Amniotic epithelial cell (primary cell): ENCODE measurements around the gene DIS3L2.
"Not testable (repeated sequence)": the region's sequence is repeated elsewhere in the genome, so short reads cannot be mapped to it uniquely, and the experiment has no call there.

Source experiments
- DNase-seq: peaks from one replicate; pipeline ENCODE4 v3.0.0-alpha.2; 2010; ENCODE audit warnings: low read depth

DIS3L2 gene

DNA sequence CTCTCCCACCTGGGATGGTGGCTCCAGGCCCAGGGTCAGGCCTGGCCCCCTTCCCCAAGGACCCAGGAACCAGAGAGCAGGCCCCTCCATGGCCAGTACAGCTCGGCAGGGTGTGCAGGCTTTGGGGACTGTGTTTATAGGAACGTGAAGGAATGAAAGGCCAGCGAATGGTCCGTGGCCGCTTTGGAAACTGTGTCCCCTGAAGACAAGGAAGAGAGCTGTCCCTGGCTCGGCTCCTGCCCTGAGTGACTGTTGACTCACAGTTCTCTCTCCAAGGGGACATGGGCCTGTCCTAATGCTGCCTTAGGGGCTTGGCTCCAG lies 373.3 kb downstream of the DIS3L2 start:
- DNase-seq: not testable (repeated sequence)

DNA sequence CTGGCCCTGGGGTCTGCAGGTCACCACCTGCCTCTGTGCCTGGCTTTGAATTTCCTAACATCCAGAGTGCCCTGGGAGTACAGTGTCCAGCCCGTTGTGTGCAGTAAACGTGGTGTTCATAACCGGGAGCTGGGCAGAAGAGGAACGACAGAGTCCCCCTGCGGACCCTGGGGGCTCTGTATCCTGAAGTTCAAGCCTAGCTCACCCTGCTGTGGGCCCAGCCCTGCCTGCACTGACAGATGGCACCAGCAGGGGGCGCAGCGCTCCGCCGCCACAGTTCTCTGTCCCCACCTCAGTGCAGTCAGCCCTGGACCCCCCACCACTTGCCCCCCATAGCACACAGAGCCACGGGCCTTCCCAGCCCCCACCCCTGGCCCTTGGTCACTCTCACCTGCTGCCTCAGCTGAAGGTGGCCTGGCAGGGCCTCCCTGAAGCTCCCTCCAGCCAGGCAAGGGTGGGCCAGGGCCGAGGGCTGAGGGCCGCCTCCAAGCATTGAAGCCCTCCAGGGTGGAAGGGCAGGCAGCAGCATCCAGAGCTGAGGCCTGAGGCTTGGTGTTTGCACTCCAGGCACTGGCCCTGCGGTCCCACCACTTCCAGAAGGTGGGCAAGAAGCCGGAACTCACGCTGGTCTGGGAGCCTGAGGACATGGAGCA lies 373.8 kb downstream of the DIS3L2 start:
- not testable (repeated sequence) for DNase-seq

DNA sequence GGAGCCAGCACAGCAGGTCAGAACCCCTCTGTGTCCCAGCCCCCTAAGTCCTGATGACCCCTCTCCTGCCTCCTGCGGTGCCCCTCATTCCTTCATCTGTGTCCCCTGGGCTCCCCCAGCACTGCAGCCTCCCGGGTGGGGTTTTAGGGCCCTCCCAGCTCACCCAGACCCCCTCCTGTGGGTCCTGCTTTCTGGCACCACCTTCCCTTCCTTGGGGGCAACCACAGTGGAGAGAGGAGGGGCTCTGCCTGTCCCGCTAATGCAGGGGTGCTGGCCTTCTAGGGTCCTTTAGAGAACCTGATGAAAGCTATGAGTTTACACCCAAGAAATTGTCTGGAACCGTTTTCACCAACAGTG lies 374.3 kb downstream of the DIS3L2 start:
- DNase-seq: no peak

DNA sequence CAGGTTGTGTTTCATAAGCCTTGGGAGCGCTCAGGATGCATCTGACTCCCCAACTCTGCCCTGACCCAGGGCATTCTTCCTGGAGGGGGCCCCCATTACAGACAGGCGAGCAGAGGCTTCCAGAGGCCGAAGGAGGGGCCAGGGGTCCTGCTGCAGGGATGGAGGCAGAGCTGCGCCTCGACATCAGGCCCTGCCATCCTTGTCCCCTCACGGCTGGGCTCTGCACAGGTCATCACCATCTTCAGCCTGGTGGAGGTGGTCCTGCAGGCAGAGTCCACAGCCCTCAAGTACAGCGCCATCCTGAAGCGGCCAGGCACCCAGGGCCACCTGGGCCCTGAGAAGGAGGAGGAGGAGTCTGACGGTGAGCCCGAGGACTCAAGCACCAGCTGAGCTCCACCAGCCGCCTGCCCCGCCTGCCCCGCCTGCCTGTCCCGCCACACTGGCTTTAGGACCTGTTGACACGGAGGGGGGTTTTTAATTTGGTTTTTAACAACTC lies 374.8 kb downstream of the DIS3L2 start:
- no peak for DNase-seq

DNA sequence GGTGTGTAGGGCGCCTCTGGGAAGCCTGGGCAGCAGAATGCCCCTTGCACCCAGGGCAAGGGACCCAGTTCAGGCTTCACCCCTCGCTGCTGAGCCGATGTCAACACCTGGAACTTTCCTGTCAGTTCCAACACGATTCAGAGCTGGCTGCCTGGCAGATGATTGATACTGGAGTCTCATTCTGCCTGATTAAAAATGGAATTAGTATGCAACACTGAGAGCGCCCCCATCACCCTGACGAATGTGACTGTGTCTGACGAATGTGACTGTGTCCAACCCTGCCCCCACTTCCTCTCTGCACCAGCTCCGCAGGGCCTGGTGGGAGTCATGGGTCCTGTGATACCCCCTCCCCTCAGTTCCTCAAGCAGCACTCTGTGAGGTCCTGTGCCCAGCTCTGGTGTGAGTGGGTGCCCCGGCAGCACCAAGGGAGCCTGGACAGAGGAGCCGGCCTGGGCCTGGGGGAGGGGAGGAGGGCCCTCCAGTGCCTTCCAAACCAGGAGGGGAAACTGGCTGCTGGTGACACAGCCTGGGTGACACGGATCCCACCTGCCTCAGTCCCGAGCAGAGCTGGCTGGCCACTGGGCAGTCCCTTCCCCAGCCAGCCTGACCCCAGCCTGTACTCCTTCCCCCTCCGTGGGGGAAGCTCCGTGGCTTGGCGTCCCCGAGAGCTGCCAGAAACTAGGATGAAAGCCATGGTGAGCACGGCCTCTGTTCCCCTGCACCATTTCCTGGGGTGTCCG lies 375.6 kb downstream of the DIS3L2 start:
- no peak for DNase-seq

DNA sequence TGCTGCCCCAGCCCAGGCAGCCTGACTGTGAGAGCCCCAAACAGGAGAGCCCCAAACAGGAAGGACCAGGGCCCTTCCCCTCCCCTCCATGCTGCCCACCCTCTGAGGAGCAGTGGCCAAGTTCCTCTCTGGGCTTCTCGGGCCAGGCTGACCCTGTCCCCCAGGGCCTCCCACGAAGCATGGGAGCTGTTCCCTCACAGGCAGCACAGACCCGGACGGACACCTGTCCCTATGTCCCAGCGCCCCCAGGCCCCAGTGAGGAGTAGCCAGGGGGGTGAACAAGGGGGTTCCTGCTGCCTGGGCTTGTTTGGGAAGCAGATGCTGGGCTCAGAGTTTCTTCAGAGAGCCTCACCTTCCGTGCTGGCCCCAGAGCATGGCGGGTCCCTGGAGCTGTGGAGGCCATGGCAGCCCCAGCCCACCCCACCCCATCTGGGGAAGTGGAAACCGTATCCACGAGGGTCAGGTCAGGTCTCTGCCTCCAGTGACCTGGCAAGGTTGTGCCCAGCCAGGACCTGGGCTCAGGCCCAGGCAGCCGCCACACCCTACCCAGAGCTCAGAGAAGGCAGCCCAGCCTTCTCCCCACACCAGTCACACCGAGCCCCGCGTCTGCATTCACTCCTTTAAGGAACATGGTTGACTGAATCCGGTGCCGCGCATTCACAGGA lies 376.7 kb downstream of the DIS3L2 start:
- not testable (repeated sequence) for DNase-seq

DNA sequence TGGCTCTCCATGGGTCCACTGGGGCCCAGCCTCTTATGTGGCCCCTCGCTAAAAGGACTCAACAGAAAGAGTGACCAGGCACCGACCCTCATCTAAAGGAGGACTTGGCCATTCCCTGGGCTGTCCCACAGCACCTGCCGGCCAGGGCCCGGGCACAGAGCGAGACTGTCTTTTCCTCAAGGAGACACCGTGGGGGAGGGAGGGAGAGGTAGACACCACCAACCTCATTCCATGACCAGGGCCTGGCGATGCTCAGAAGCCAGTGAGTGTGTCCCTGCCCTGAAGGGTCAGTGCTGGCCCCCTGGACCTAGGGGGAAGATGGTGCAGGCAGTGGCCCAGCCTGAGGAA lies 377.2 kb downstream of the DIS3L2 start:
- no peak for DNase-seq

DNA sequence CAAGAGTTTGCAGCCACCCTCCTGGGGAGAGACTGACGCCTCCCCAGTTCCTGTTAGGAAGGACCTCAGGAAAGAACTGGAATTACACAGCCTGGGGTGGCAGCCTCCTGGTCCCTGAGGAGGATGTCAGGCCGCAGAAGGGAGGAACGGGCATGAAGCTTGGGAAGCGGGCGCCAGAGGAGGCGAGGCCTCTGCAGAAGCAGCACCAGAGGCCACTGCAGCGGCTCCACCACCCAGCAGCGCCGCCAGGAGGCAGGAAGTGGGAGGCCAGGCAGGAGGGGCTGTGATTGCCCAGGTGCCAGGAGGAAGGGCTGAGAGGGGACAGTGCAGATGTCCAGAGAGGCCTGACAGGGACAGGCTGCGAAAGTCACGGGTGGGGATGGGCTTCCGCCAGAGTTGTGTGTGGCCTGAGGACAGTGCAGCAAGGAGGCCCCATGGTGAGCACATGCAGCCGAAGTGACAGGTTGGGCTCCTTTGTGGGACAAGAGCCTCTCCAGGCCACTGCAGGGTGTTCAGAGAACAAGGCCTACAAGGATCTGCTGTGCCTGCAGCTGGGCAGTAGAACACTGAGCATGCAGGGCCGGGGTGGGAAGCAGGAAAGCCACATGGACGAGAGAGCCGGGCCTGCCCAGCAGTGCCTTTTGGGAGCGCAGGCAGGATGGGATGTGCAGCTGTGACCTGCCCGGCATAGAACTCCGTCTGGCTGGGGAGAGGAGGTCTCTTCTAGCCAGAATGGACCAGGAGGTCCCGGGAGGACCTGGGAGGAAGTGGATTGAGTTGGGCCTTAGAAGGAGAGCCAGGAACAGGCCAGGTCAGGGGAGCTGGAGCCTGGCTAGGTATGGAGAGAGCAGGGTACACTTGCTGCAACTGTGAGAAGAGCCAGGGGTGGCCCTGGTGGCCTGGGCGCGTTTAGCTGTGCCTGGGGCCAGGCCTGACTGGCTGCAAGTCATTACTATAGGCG lies 377.9 kb downstream of the DIS3L2 start:
- DNase-seq: no peak

DNA sequence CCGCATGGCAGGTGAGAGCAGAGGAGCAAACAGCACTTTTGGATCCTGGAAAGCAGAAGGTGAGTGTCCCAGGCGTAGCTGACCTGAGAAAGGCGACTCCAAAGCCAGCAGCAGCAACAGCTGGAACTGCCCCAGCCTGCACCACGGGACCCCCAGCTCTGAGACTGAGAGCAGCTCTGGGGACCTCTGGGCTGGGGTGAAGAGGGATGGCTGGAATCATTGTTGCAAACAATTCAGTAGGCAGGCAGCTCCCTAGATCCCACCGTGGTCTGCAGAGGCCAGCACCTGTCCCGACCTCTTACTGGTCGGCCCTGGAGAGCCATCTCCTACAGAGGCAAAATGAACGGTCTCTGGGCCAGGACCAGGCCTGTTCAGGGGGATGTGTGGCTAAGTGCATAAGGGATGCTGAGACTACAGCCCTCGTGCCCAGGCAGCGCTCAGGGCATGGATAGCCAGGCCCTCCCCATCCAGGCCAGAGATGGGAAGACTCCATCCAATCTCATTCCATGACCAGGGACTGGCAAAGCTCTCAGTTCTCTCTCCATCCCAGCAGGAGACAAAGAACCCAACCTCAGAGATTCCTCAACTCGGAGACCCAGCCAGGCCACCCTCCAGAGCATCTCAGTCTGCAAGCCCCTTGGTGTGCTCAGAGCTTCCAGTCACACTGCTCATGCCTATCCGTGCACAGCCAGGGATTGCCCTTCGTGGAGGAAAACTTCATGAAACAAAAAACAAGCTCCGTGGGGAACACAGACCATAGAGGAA lies 378.8 kb downstream of the DIS3L2 start:
- DNase-seq: no peak

DNA sequence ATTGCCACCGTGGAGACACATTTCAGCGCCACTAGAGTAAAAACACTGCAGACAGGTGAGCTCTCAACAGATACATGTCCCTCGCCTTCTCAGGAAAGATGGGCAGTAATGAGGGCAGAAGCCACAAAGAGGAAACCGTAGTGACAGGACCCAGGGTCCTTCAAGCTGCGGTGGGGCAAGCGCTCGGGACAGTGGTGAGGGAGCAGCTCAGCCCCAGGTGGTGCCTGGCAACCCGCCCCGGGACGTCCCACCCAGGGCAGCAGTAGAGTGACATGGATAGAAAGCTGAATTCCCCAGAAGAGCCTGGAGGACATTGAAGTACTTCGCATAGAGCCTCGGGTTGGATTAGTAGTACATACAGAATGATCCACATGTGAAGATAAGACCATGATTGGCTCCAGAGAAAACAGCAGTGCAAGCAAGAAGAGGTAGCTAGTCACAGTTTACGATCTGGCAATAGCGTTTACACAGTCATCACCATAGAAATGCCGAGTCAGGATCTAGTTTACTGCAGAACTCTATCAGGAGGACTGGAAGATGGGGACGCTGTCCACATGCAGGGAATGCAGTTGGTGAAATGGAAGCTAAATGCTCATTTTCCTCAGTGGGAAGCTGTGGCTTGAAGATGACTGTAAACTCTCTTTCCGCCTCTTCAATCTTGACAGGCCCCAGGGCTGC lies 379.7 kb downstream of the DIS3L2 start:
- peak; percentile 6 for DNase-seq

DNA sequence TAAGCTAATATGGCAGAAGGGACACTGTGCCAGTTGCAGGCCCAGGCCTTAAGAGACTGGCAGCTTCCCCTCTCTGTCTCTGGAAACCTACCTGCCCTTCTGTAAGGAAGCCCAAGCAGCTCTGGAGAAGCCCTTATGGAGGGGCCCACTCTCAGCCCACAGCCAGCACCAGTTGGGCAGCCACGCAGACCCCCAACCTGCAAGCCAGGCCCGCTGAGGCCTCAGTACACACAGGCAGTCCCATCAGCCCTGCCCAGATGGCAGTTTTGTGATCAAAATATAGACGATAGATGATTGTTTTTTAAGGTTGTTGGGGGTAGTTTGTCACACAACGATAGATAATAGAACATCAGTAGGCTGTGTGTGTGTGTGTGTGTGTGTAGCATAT lies 380.2 kb downstream of the DIS3L2 start:
- no peak for DNase-seq

DNA sequence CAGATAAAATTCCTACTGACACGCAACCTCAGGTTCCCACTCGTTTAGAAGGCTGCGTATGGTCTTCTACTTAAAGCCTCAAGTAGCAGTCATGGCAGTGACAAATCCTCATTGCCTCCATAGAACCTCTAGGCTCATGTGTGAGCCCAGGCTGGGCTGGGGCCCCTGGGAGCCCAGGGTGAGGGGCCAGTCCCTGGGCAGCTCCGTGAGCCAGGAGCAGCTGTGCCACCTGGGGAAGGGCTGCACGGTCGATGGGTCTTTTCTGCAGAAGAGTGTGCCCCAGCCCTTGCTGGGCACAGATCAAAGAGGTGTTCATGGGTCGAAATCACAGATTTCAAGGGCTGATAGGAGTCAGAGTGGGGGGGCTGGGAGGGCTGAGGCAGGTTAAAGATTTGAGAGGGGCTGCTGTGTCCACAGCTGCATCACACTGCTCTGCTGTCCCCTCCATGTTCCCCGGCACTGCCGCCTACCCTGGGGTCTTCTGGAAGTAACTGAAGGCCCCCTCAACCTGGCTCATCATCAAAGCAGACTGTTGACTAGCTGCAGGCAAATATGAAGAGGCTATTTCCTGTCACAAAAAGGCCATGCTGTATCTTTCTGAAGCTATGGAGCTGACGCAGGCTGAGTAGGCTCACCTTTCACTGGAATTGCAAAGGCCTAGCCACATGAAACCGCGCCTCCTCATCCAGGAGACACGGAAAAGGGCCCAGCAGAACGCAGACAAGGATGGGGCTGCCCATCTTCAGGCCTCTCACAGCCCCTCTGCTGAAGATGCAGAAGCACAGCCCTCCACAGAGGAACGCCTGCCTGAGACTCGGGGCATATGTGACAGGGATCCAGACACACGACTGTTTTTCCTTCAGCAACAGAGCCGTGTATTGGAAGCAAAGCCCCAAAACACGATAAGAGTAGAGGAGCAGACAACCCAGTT lies 381.4 kb downstream of the DIS3L2 start:
- no peak for DNase-seq

DNA sequence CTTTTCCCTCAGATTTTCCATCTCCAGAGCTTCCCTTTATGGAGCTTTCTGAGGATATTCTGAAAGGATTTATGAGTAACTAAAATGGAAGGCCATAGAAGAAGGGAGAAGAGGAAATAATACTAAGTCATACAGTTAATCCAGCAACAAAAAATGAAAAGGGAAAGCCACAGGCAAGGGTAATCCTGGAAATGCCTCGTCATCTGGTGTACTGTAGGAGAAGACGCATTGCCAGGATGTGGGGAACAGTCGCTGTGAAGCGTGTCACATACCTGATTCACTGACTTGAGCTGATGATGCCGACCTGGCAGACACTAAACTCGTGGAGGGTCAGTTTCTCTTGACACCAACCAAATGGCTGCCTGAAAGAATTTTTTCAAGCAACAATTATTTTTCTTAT lies 382.3 kb downstream of the DIS3L2 start:
- DNase-seq: no peak

DNA sequence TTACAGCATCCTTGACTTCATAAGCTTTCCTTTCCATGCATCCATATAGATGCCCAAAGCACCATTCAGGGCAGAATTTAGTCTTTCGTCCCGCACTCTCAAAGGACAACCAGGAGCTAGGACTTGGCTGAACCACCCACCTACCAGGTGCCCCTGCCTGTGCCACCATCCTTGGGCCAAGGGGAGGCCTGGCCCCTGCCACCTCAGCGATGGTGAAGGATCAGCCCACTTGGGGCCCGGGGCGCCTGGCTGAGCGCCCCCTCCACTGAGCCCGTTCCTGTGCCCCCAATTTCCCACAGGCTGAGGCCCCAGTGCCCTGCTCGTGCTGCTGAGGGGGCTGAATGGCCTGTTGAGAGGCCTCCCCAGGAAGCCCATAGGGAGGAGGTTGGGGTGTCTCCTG lies 383.7 kb downstream of the DIS3L2 start:
- no peak for DNase-seq

DNA sequence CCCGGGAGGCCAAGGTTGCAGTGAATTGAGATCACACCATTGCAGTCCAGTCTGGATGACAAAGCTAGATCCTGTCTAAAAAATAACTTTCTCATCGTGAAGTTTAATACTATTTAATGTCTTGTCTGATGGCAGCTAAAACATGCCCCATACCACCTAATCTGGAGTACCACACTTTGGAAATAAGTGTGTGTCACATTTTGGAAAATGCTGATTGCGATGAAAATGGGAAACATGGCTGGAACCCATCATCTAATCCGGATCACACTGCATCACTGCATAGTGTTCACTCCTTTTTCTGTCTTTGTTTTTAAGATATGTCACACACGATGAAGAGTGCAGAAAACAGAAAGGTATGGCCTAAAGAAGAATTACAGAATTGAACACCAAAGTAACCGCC lies 385.9 kb downstream of the DIS3L2 start:
- DNase-seq: no peak

DNA sequence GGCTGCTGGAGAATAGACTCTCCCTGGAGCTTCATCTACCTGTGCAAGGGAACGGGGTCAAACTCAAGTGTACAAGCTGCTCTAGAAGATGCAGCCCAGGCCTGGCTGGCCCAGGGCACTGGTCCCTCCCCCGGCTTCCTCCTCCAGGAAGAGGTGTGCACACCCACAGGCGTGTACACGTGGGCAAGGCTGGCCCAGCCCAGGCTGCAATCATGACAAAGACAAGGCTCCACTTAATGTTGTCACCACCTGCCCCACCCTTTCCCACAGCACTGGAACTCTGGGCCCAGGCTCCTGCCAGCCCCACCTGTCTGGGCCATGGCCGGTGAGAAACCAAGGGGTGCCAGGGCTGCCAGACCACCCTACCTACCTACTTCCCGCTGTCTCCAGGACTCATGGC lies 387.4 kb downstream of the DIS3L2 start:
- DNase-seq: no peak

DNA sequence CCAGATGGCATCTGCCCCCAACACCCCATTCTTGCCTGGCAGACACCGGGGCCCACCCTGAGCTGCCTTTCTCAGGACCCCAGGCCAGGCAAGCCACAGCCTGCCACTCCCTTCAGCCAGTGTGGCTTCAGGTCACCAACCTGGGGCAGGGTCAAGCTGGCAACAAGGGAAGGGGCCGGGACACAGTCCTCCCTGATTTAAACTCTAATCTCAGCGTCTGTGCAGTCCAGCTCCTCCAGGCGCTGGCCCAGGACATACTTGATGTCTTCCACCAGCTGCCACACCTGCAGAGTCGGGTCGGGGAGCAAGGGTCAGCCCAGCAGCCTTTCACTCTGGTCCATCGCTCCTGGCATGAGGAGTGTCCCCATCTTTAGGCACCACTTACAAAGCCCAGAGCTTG lies 388.0 kb downstream of the DIS3L2 start:
- no peak for DNase-seq

DNA sequence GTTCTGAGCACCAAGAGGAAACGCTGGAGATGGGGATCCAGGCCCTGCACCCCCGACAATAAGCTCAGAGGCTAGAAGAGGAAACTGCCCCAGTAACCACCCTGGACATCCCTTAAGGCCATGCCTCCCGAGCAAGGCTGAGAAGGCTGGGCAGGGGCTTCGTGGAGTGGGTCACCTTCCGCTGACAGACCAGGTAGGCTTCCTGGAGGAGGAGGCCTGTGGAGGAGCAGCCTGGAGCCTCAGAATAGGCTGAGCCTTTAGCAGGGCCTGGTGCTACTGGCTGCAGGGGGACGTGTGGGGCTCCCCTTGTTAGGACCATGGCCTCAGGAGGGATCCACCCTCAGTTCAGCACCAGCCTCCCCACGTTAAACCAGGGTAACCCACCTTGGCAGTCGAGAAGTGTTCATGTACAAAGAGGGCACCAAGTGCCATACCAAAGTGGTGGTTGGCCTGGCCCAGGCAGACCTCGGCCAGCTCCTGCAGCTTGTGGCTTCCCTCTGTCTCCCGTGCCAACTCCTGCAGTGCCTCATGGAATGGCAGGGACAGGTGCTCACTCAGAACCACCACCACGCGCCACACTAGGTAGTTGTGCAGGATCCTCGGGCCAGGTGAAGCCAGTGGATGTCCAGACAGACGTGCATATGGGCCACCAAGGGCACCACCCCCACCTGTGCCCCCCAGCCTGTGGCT lies 388.6 kb downstream of the DIS3L2 start:
- no peak for DNase-seq
